AG04449 (cell line): ENCODE results near the gene DENND1B.

Experiments used
- CTCF ChIA-PET: fragments of 350-600 bp; formaldehyde crosslinking; extraction: SDS; loops from one replicate; lab custom pipeline; 2021; ENCODE audit warnings: antibody characterized with exemption; lab: Yijun Ruan, JAX
- POLR2A ChIA-PET: fragments of 400-600, 350-600 bp; formaldehyde crosslinking; extraction: SDS; loops from one replicate; lab custom pipeline; 2020; ENCODE audit warnings: antibody characterized with exemption, inconsistent platforms; lab: Yijun Ruan, JAX
- DNase-seq: peaks from one replicate; pipeline ENCODE4 v3.0.0-alpha.2; 2010; ENCODE audit warnings: low read depth, low spot score
- H3K4me3 ChIP-seq: 2 replicates; pipeline ENCODE4 v1.5.1; 2011; ENCODE audit warnings: low read depth, mild to moderate bottlenecking, control low read depth, low read length
- TF ChIP-seq, protein P1 (sequence below): IDR thresholded peaks from one replicate; pipeline ENCODE4 v1.5.1; 2011; ENCODE audit warnings: mild to moderate bottlenecking, moderate library complexity, low read length, control low read depth, inconsistent platforms; ENCODE audit not compliant: insufficient read depth; ENCODE audit errors: missing control alignments

DENND1B gene

GRCh38 chr1:197664391-197664790, 110.9 kb downstream of the DENND1B start:
- ChIA-PET CTCF (interaction anchor here (1.0 kb wide), 1 partner anchor 9 kb away, joined by 3 read pairs; no protein-coding TSS in a partner anchor), POLR2A (no interaction called here)
- H3K4me3 ChIP-seq: no peak overlapping the region
- no peak for DNase-seq
- TF ChIP-seq, protein P1, sequence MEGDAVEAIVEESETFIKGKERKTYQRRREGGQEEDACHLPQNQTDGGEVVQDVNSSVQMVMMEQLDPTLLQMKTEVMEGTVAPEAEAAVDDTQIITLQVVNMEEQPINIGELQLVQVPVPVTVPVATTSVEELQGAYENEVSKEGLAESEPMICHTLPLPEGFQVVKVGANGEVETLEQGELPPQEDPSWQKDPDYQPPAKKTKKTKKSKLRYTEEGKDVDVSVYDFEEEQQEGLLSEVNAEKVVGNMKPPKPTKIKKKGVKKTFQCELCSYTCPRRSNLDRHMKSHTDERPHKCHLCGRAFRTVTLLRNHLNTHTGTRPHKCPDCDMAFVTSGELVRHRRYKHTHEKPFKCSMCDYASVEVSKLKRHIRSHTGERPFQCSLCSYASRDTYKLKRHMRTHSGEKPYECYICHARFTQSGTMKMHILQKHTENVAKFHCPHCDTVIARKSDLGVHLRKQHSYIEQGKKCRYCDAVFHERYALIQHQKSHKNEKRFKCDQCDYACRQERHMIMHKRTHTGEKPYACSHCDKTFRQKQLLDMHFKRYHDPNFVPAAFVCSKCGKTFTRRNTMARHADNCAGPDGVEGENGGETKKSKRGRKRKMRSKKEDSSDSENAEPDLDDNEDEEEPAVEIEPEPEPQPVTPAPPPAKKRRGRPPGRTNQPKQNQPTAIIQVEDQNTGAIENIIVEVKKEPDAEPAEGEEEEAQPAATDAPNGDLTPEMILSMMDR: no peak

DNA sequence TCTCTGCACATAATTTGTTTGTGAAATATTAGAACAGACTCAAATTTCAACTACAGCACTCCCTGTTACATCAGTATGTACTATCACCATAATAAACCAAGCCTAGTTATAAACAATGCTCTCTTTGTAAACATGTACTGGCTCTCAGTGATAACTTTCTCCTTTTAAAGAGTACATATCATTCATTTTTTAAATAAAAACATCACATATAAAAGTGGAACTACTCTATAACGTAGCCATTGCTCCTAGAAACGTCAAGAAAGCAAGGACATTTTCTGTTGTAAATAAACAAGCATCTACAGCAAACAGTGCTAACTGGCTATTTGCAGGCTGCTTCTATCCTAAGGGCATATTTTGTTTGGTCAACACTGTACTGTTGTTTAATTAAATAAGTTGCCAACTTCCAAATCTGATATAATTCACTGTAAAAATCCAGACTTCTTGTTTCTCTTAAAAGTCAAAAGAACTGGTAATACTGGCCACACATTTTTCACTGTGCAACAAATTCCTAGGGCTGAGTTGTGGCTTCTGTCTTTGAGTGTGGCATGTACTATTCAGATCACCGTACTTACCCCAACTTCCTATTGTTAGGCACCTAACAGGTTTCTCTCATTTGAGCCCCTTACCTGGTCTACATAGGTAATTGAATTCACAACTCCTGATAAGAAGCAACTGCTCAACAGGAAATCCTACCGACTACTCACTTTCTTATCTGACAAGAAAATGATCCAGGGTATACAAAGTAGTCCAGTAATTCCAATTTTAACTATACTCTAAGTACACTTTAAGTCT, 111.9 kb downstream of the DENND1B start:
- CTCF ChIA-PET: no interaction called here

GRCh38 chr1:197660389-197660788, 114.9 kb downstream of the DENND1B start:
- ChIA-PET POLR2A (no interaction called here), CTCF (no interaction called here)
- DNase-seq: no peak
- TF ChIP-seq, protein P1: no peak
- H3K4me3 ChIP-seq: no peak overlapping the region

More for the DNA sequence above, 111.9 kb downstream of the DENND1B start:
- no peak for DNase-seq
- POLR2A ChIA-PET: no interaction called here
- TF ChIP-seq, protein P1: no peak
- no peak overlapping the region for H3K4me3 ChIP-seq

- ChIA-PET CTCF (no interaction called here), POLR2A (no interaction called here)
- no peak for DNase-seq
- TF ChIP-seq, protein P1: no peak
- H3K4me3 ChIP-seq: no peak overlapping the region
Measured at GRCh38 chr1:197659171-197659570, 116.1 kb downstream of the DENND1B start.

GRCh38 chr1:197649188-197649587, 126.1 kb downstream of the DENND1B start:
- POLR2A ChIA-PET: no interaction called here
- CTCF ChIA-PET: interaction anchor here (1.1 kb wide), 1 partner anchor 130 kb away, joined by 3 read pairs; no protein-coding TSS in a partner anchor
- no peak for DNase-seq

DNA sequence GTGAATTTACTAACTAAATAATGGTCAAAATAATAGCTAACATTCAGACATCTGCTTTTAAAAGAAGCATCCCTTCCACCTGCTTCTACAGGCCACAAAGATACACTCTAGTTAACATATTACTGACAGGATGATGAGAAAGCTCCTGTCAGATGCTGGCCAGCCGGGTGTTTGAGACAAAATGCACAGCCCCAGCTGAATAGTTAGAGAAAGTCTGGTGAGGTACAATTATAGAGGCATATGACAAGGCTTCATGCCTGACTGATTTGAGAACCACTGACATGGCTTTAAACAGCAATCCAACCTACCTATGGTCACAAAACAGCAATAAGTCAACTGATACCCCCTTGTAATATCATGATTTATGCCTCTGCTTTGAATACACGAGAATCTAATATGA, 137.0 kb downstream of the DENND1B start:
- CTCF ChIA-PET: interaction anchor here (1.4 to 1.8 kb wide), 2 partner anchors 19 to 230 kb away, joined by 3 to 6 read pairs; no protein-coding TSS in a partner anchor
- TF ChIP-seq, protein P1: no peak
- H3K4me3 ChIP-seq: no peak overlapping the region
- DNase-seq: no peak
- POLR2A ChIA-PET: no interaction called here

More at GRCh38 chr1:197649188-197649587, 126.1 kb downstream of the DENND1B start:
- H3K4me3 ChIP-seq: no peak overlapping the region
- TF ChIP-seq, protein P1: no peak
